WTC11 (cell line): Measurements from ENCODE around the gene TBC1D1. TPM values are rescaled to one million over a fixed set of nuclear protein-coding genes. Genes with fewer than 3 reads are reported as not detected.

Source experiments
- ATAC-seq: fragments of 200-7000 bp; cut with Tn5 transposase; 2 replicates; pipeline ENCODE4 v1.10.0; 2021; ENCODE audit warnings: mild to moderate bottlenecking, moderate library complexity
- CTCF ChIA-PET: fragments of 300-600 bp; sonication (Branson Sonifier 250); formaldehyde crosslinking; loops from one replicate; lab custom pipeline; 2021; ENCODE audit warnings: antibody characterized with exemption; lab: Charles Lee
- POLR2A ChIA-PET: fragments of 350-600 bp; sonication (Branson Sonifier 250); formaldehyde crosslinking; loops from one replicate; lab custom pipeline; 2021; ENCODE audit warnings: antibody characterized with exemption; lab: Charles Lee
- DNase-seq: peaks from one replicate; pipeline ENCODE4 v3.0.0; 2021; ENCODE audit warnings: low spot score
- H3K27ac Mint-ChIP-seq: 2 replicates; pipeline ENCODE4 v1.8.0; 2021; ENCODE audit warnings: mixed read lengths
- H3K27me3 Mint-ChIP-seq: 2 replicates; pipeline ENCODE4 v1.8.0; 2021; ENCODE audit warnings: low read depth, mild to moderate bottlenecking, moderate library complexity, mixed read lengths
- H3K36me3 Mint-ChIP-seq: 2 replicates; pipeline ENCODE4 v1.8.0; 2021; ENCODE audit warnings: mixed read lengths
- H3K4me1 Mint-ChIP-seq: 2 replicates; pipeline ENCODE4 v1.8.0; 2022; ENCODE audit warnings: mixed read lengths
- H3K4me3 Mint-ChIP-seq: 2 replicates; pipeline ENCODE4 v1.8.0; 2021; ENCODE audit warnings: mild to moderate bottlenecking, moderate library complexity, mixed read lengths
- H3K9me3 Mint-ChIP-seq: 2 replicates; pipeline ENCODE4 v1.8.0; 2021; ENCODE audit warnings: mixed read lengths
- CREB1 ChIP-seq: sonication (generic); formaldehyde crosslinking; IDR thresholded peaks from 2 replicates; pipeline ENCODE4 v1.8.0; 2023; ENCODE audit warnings: mild to moderate bottlenecking, missing genetic modification reagents
- EMX1 ChIP-seq: fragments of 250-450 bp; sonication (Bioruptor Pico); IDR thresholded peaks from 2 replicates; pipeline ENCODE4 v1.8.0; 2021; ENCODE audit warnings: mild to moderate bottlenecking
- HMGA2 ChIP-seq: fragments of 250-450 bp; sonication (Bioruptor Pico); IDR thresholded peaks from 2 replicates; pipeline ENCODE4 v1.4.0; 2021; ENCODE audit warnings: mild to moderate bottlenecking, moderate library complexity
- JAZF1 ChIP-seq: fragments of 250-450 bp; sonication (Bioruptor Pico); IDR thresholded peaks from 2 replicates; pipeline ENCODE4 v1.9.0; 2021; ENCODE audit warnings: moderate library complexity, mild to moderate bottlenecking, inconsistent platforms
- JUN ChIP-seq: sonication (generic); formaldehyde crosslinking; IDR thresholded peaks from 2 replicates; pipeline ENCODE4 v1.8.0; 2023; ENCODE audit warnings: mild to moderate bottlenecking, missing genetic modification reagents
- MYBL2 ChIP-seq: sonication (generic); formaldehyde crosslinking; IDR thresholded peaks from 2 replicates; pipeline ENCODE4 v1.8.1; 2023; ENCODE audit warnings: mild to moderate bottlenecking, moderate library complexity, missing genetic modification reagents
- NFE2L1 ChIP-seq: sonication (generic); formaldehyde crosslinking; IDR thresholded peaks from 2 replicates; pipeline ENCODE4 v1.8.1; 2023; ENCODE audit warnings: missing genetic modification reagents
- PRRX2 ChIP-seq: fragments of 250-450 bp; sonication (Bioruptor Pico); IDR thresholded peaks from 2 replicates; pipeline ENCODE4 v1.8.0; 2021; ENCODE audit warnings: mild to moderate bottlenecking
- RORB ChIP-seq: fragments of 250-450 bp; sonication (Bioruptor Pico); IDR thresholded peaks from 2 replicates; pipeline ENCODE4 v1.9.0; 2021; ENCODE audit warnings: mild to moderate bottlenecking
- ZNF121 ChIP-seq: sonication (generic); formaldehyde crosslinking; IDR thresholded peaks from 2 replicates; pipeline ENCODE4 v1.8.0; 2023; ENCODE audit warnings: missing genetic modification reagents
- ZNF396 ChIP-seq: fragments of 250-450 bp; sonication (Bioruptor Pico); IDR thresholded peaks from 2 replicates; pipeline ENCODE4 v1.8.0; 2021; ENCODE audit warnings: mild to moderate bottlenecking, moderate library complexity, borderline replicate concordance
- ZNF423 ChIP-seq: fragments of 250-450 bp; sonication (Bioruptor Pico); IDR thresholded peaks from 2 replicates; pipeline ENCODE4 v2.1.2; 2022; ENCODE audit warnings: mild to moderate bottlenecking, moderate library complexity
- total RNA-seq: library from RNA; stranded (reverse); gene quantifications from 3 replicates; pipeline ENCODE4 v1.2.3, GENCODE V29; 2021
- TF ChIP-seq, protein P1 (sequence below): sonication (generic); formaldehyde crosslinking; IDR thresholded peaks from 2 replicates; pipeline ENCODE4 v1.8.0; 2022; ENCODE audit warnings: mild to moderate bottlenecking, missing genetic modification reagents
- TF ChIP-seq, protein P2 (sequence below): fragments of 250-450 bp; sonication (Bioruptor Pico); IDR thresholded peaks from 2 replicates; pipeline ENCODE4 v1.8.0; 2021; ENCODE audit warnings: mild to moderate bottlenecking
- TF ChIP-seq, protein P3 (sequence below): sonication (generic); formaldehyde crosslinking; conservative IDR thresholded peaks from 2 replicates; pipeline ENCODE4 v1.8.1; 2022; ENCODE audit warnings: mild to moderate bottlenecking, missing genetic modification reagents
- TF ChIP-seq, protein P4 (sequence below): sonication (generic); formaldehyde crosslinking; IDR thresholded peaks from 2 replicates; pipeline ENCODE4 v1.8.0; 2023; ENCODE audit warnings: mild to moderate bottlenecking, missing genetic modification reagents
- TF ChIP-seq, protein P5 (sequence below): sonication (generic); formaldehyde crosslinking; IDR thresholded peaks from 2 replicates; pipeline ENCODE4 v1.8.1; 2023; ENCODE audit warnings: mild to moderate bottlenecking, missing genetic modification reagents, borderline replicate concordance
- TF ChIP-seq, protein P6 (sequence below): sonication (generic); formaldehyde crosslinking; IDR thresholded peaks from 2 replicates; pipeline ENCODE4 v1.8.1; 2023; ENCODE audit warnings: mild to moderate bottlenecking, missing genetic modification reagents

The TBC1D1 gene
- total RNA-seq, 1 experiment from 2014 or later, result 134 TPM

DNA sequence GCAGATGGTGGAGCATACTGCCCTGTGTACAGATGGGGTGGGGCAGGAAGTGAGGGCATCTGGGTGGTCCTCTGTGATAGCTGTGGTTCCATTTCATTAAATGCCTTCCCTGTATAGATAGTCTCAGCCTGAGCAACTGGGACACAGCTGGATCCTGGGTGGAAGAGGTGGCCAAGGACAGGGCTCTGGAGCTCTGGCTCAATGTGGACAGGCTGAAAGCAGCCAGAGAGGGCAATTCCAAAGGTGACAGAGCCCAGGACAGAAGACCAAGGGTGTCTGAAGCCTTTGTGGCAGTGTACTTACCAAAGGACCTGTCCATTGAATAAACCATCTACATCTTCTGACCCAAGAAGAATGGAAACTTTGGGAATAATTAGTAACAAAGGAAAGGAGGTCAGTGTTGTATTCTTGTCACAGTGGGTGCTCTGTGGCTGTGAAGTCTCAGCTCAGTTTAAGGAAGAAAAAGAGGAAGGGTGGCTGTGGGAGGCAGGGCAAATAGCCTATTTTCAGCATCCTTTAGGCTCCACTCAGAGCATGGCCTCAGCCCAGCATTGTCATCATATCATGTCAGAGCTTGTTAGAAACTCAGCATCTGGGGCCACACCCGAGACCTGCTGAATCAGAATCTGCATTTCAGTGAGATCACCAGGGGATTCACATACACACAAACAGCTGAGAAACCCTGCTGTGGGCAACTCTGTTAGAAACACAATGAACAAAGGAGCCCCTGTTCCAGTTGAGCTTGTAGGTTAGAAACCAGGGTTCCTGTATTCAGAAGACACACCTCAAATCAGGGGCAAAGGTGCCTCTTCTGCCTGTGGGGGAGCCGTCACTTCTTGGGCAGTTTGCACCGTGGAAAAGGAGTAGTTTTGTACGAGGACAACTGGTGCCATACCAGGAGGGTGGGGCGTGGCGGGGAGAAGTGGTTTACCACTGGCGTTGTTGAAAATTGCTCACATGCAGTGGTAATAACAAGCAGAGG is 237.9 kb downstream of the TBC1D1 start (continued):
- TF ChIP-seq ZNF121 (CRISPR knock-in tag) (no peak), ZNF423 (peak; percentile 90), MYBL2 (CRISPR knock-in tag) (no peak), HMGA2 (no peak)
- TF ChIP-seq, protein P1, sequence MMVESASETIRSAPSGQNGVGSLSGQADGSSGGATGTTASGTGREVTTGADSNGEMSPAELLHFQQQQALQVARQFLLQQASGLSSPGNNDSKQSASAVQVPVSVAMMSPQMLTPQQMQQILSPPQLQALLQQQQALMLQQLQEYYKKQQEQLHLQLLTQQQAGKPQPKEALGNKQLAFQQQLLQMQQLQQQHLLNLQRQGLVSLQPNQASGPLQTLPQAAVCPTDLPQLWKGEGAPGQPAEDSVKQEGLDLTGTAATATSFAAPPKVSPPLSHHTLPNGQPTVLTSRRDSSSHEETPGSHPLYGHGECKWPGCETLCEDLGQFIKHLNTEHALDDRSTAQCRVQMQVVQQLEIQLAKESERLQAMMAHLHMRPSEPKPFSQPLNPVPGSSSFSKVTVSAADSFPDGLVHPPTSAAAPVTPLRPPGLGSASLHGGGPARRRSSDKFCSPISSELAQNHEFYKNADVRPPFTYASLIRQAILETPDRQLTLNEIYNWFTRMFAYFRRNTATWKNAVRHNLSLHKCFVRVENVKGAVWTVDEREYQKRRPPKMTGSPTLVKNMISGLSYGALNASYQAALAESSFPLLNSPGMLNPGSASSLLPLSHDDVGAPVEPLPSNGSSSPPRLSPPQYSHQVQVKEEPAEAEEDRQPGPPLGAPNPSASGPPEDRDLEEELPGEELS (CRISPR knock-in tag), result no peak
- TF ChIP-seq, protein P2, sequence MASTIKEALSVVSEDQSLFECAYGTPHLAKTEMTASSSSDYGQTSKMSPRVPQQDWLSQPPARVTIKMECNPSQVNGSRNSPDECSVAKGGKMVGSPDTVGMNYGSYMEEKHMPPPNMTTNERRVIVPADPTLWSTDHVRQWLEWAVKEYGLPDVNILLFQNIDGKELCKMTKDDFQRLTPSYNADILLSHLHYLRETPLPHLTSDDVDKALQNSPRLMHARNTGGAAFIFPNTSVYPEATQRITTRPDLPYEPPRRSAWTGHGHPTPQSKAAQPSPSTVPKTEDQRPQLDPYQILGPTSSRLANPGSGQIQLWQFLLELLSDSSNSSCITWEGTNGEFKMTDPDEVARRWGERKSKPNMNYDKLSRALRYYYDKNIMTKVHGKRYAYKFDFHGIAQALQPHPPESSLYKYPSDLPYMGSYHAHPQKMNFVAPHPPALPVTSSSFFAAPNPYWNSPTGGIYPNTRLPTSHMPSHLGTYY (CRISPR knock-in tag), result no peak

DNA sequence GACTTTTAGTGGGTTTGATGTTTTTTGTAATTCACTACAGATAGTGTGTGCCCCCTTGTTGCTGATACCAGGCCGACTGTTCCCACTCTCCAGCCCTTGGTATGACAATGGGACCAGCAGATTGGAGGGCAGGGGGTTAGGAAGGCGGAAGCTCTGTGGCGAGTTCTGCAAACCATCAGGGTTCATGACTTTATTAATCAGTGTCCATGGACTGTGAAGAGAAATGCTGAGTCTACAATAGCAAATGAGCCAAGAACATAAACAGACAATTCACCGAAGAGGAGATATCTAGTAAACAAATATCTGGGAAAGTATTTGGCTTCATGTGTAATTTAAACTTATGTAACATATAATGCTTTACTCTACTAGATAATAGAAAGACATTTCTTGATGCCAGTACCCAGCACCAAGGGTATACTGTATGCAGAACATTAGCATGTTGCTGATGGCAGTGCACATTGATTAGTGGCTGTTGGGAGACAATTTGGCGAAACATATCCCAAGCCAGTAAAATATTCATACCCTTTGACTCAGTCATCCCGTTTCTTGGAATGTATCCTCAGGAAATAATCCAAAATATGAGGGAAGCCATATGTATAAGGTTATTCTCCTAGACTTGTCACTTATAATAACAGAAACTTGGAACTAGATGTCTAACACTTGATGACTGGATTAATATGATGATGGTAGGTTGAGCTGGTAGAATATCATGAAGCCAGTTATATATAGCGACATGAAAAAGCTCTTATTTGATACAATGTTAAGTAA is 238.8 kb downstream of the TBC1D1 start:
- Mint-ChIP-seq H3K27ac (no peak overlapping the region), H3K9me3 (no peaks in the 10 kb centered on the region), H3K4me1 (peaks cover 55% of the 10 kb centered on the region), H3K27me3 (peaks cover 46% of the 10 kb centered on the region), H3K4me3 (no peak overlapping the region), H3K36me3 (peaks cover 44% of the 10 kb centered on the region)
- ChIA-PET POLR2A (no interaction called here), CTCF (interaction anchor here (1.0 to 1.6 kb wide), 6 partner anchors 14 to 676 kb away, joined by 3 to 9 read pairs (median 4); no protein-coding TSS in a partner anchor)
- no peak for TF ChIP-seq PRRX2
- TF ChIP-seq, protein P3, sequence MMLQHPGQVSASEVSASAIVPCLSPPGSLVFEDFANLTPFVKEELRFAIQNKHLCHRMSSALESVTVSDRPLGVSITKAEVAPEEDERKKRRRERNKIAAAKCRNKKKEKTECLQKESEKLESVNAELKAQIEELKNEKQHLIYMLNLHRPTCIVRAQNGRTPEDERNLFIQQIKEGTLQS (CRISPR knock-in tag), result no peak
- TF ChIP-seq, protein P4, sequence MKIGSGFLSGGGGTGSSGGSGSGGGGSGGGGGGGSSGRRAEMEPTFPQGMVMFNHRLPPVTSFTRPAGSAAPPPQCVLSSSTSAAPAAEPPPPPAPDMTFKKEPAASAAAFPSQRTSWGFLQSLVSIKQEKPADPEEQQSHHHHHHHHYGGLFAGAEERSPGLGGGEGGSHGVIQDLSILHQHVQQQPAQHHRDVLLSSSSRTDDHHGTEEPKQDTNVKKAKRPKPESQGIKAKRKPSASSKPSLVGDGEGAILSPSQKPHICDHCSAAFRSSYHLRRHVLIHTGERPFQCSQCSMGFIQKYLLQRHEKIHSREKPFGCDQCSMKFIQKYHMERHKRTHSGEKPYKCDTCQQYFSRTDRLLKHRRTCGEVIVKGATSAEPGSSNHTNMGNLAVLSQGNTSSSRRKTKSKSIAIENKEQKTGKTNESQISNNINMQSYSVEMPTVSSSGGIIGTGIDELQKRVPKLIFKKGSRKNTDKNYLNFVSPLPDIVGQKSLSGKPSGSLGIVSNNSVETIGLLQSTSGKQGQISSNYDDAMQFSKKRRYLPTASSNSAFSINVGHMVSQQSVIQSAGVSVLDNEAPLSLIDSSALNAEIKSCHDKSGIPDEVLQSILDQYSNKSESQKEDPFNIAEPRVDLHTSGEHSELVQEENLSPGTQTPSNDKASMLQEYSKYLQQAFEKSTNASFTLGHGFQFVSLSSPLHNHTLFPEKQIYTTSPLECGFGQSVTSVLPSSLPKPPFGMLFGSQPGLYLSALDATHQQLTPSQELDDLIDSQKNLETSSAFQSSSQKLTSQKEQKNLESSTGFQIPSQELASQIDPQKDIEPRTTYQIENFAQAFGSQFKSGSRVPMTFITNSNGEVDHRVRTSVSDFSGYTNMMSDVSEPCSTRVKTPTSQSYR (CRISPR knock-in tag), result no peak
- no peak for ATAC-seq
- DNase-seq, result no peak

DNA sequence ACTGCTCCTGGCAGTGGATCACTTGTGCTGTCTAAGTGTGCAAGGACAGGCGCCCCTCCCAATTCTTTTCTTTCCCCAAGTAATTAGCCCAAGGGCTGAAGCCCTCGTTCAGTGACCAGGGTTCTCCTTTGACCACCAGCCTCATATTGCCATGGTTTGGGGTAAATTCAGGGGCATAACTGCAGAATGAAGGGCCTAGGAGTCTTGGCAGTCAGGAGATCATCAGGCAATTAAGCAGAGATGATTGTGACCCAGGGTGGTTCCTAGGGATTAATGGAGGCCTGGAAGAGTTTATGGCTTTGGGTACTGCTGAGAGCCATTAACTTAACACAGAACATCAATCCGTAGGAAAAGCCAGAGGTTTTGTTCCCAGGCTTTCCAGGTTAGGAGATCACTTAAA is 240.0 kb downstream of the TBC1D1 start:
- CTCF ChIA-PET, result interaction anchor here (1.0 to 2.1 kb wide), 6 partner anchors 16 to 62 kb away, joined by 3 to 12 read pairs (median 4); no protein-coding TSS in a partner anchor
- Mint-ChIP-seq H3K4me3 (no peak overlapping the region), H3K27ac (no peak overlapping the region), H3K36me3 (peaks cover 40% of the 10 kb centered on the region), H3K27me3 (peaks cover 46% of the 10 kb centered on the region), H3K4me1 (peaks cover 55% of the 10 kb centered on the region), H3K9me3 (no peaks in the 10 kb centered on the region)
- POLR2A ChIA-PET, result no interaction called here
- DNase-seq, result no peak
- ATAC-seq, result no peak
- TF ChIP-seq ZNF396 (CRISPR knock-in tag), result no peak
- no peak for TF ChIP-seq CREB1 (CRISPR knock-in tag)
- TF ChIP-seq RORB (CRISPR knock-in tag), result no peak
- TF ChIP-seq, protein P5, sequence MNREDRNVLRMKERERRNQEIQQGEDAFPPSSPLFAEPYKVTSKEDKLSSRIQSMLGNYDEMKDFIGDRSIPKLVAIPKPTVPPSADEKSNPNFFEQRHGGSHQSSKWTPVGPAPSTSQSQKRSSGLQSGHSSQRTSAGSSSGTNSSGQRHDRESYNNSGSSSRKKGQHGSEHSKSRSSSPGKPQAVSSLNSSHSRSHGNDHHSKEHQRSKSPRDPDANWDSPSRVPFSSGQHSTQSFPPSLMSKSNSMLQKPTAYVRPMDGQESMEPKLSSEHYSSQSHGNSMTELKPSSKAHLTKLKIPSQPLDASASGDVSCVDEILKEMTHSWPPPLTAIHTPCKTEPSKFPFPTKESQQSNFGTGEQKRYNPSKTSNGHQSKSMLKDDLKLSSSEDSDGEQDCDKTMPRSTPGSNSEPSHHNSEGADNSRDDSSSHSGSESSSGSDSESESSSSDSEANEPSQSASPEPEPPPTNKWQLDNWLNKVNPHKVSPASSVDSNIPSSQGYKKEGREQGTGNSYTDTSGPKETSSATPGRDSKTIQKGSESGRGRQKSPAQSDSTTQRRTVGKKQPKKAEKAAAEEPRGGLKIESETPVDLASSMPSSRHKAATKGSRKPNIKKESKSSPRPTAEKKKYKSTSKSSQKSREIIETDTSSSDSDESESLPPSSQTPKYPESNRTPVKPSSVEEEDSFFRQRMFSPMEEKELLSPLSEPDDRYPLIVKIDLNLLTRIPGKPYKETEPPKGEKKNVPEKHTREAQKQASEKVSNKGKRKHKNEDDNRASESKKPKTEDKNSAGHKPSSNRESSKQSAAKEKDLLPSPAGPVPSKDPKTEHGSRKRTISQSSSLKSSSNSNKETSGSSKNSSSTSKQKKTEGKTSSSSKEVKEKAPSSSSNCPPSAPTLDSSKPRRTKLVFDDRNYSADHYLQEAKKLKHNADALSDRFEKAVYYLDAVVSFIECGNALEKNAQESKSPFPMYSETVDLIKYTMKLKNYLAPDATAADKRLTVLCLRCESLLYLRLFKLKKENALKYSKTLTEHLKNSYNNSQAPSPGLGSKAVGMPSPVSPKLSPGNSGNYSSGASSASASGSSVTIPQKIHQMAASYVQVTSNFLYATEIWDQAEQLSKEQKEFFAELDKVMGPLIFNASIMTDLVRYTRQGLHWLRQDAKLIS (CRISPR knock-in tag), result no peak
- TF ChIP-seq, protein P6, sequence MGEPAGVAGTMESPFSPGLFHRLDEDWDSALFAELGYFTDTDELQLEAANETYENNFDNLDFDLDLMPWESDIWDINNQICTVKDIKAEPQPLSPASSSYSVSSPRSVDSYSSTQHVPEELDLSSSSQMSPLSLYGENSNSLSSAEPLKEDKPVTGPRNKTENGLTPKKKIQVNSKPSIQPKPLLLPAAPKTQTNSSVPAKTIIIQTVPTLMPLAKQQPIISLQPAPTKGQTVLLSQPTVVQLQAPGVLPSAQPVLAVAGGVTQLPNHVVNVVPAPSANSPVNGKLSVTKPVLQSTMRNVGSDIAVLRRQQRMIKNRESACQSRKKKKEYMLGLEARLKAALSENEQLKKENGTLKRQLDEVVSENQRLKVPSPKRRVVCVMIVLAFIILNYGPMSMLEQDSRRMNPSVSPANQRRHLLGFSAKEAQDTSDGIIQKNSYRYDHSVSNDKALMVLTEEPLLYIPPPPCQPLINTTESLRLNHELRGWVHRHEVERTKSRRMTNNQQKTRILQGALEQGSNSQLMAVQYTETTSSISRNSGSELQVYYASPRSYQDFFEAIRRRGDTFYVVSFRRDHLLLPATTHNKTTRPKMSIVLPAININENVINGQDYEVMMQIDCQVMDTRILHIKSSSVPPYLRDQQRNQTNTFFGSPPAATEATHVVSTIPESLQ, result no peak
- TF ChIP-seq JUN, result no peak
- TF ChIP-seq NFE2L1 (CRISPR knock-in tag), result no peak
- no peak for TF ChIP-seq JAZF1
- no peak for TF ChIP-seq EMX1
